DOHH2 (cell line): Measurements from ENCODE around the gene CHST13.

Source experiments
- H3F3A ChIP-seq: fragments of 200-600 bp; sonication (generic), shearing (Covaris generic); 2 replicates; pipeline ENCODE4 v1.6.0; 2016; ENCODE audit warnings: antibody characterized with exemption, mild to moderate bottlenecking; ENCODE audit not compliant: control insufficient read depth, insufficient read depth
- H3K27ac ChIP-seq: fragments of 200-600 bp; sonication (generic); 2 replicates; pipeline ENCODE4 v1.5.1; 2014; ENCODE audit warnings: low read depth, mild to moderate bottlenecking, low read length, moderate library complexity
- H3K27me3 ChIP-seq: fragments of 200-600 bp; sonication (generic); 2 replicates; pipeline ENCODE4 v1.6.1; 2014; ENCODE audit warnings: mild to moderate bottlenecking, low read length, mixed read lengths; ENCODE audit not compliant: control insufficient read depth
- H3K36me3 ChIP-seq: fragments of 200-600 bp; sonication (generic); 2 replicates; pipeline ENCODE4 v1.6.1; 2014; ENCODE audit warnings: mild to moderate bottlenecking, low read length, moderate library complexity, mixed read lengths; ENCODE audit not compliant: control insufficient read depth
- H3K4me1 ChIP-seq: fragments of 200-600 bp; sonication (generic); 2 replicates; pipeline ENCODE4 v1.6.1; 2014; ENCODE audit warnings: mild to moderate bottlenecking, low read length, mixed read lengths; ENCODE audit not compliant: control insufficient read depth
- H3K4me2 ChIP-seq: fragments of 200-600 bp; sonication (generic); 2 replicates; pipeline ENCODE4 v1.6.0; 2014; ENCODE audit warnings: mild to moderate bottlenecking, low read length, moderate library complexity
- H3K4me3 ChIP-seq: fragments of 200-600 bp; sonication (generic); 2 replicates; pipeline ENCODE4 v1.5.1; 2014; ENCODE audit warnings: mild to moderate bottlenecking, low read length, mixed read lengths
- H3K79me2 ChIP-seq: fragments of 200-600 bp; sonication (generic); 2 replicates; pipeline ENCODE4 v1.6.1; 2014; ENCODE audit warnings: mild to moderate bottlenecking, low read length, mixed read lengths; ENCODE audit not compliant: control insufficient read depth
- H3K9me2 ChIP-seq: fragments of 200-600 bp; sonication (generic); replicated peaks from 2 replicates; pipeline ENCODE4 v1.6.1; 2014; ENCODE audit warnings: mild to moderate bottlenecking, low read length, mixed read lengths; ENCODE audit not compliant: control insufficient read depth
- H3K9me3 ChIP-seq: fragments of 200-600 bp; sonication (generic); 2 replicates; pipeline ENCODE4 v1.6.1; 2014; ENCODE audit warnings: antibody characterized with exemption, low read length, mixed read lengths; ENCODE audit not compliant: control insufficient read depth, insufficient read depth
- H4K20me1 ChIP-seq: fragments of 200-600 bp; sonication (generic); 2 replicates; pipeline ENCODE4 v1.6.0; 2014; ENCODE audit warnings: low read depth, mild to moderate bottlenecking, antibody characterized with exemption, low read length, moderate library complexity; ENCODE audit not compliant: control insufficient read depth, insufficient read depth
- CTCF ChIP-seq: fragments of 200-600 bp; sonication (generic); IDR thresholded peaks from one replicate; pipeline ENCODE4 v1.5.1; 2014; ENCODE audit warnings: antibody characterized with exemption, mild to moderate bottlenecking, low read depth, low read length; ENCODE audit not compliant: poor library complexity, severe bottlenecking
- EZH2phosphoT487 ChIP-seq: fragments of 200-600 bp; sonication (generic); IDR thresholded peaks from 2 replicates; pipeline ENCODE4 v1.6.1; 2017; ENCODE audit warnings: borderline replicate concordance, mild to moderate bottlenecking, antibody characterized with exemption, low read length, moderate library complexity, mixed read lengths

CHST13 gene

GRCh38 chr3:126514161-126514560, 9.8 kb upstream of the CHST13 start:
- H3K27ac ChIP-seq, result no peak overlapping the region
- no peak overlapping the region for H3K4me2 ChIP-seq
- H3K4me1 ChIP-seq, result no peaks in the 10 kb centered on the region
- H3F3A ChIP-seq, result no peaks in the 10 kb centered on the region
- no peaks in the 10 kb centered on the region for H3K9me2 ChIP-seq
- no peaks in the 10 kb centered on the region for H3K9me3 ChIP-seq
- H3K36me3 ChIP-seq, result no peaks in the 10 kb centered on the region
- no peaks in the 10 kb centered on the region for H3K27me3 ChIP-seq
- H4K20me1 ChIP-seq, result no peaks in the 10 kb centered on the region
- TF ChIP-seq CTCF, result no peak
- no peak for TF ChIP-seq EZH2phosphoT487
- H3K4me3 ChIP-seq, result no peak overlapping the region
- no peaks in the 10 kb centered on the region for H3K79me2 ChIP-seq

GRCh38 chr3:126515066-126515706, 8.8 kb upstream of the CHST13 start:
- no peak for TF ChIP-seq EZH2phosphoT487
- TF ChIP-seq CTCF, result no peak
- H3K9me2 ChIP-seq, result no peaks in the 10 kb centered on the region
- no peaks in the 10 kb centered on the region for H3F3A ChIP-seq
- H4K20me1 ChIP-seq, result no peaks in the 10 kb centered on the region
- no peak overlapping the region for H3K4me3 ChIP-seq
- no peak overlapping the region for H3K27ac ChIP-seq
- H3K36me3 ChIP-seq, result no peaks in the 10 kb centered on the region
- H3K9me3 ChIP-seq, result no peaks in the 10 kb centered on the region
- no peak overlapping the region for H3K4me2 ChIP-seq
- no peaks in the 10 kb centered on the region for H3K27me3 ChIP-seq
- no peaks in the 10 kb centered on the region for H3K79me2 ChIP-seq
- no peaks in the 10 kb centered on the region for H3K4me1 ChIP-seq

GRCh38 chr3:126516152-126516935, 7.6 kb upstream of the CHST13 start:
- Histone ChIP-seq H3K4me3 (no peak overlapping the region), H3K27me3 (no peaks in the 10 kb centered on the region), H3K36me3 (no peaks in the 10 kb centered on the region), H3K9me2 (no peaks in the 10 kb centered on the region), H3K4me2 (no peak overlapping the region), H4K20me1 (no peaks in the 10 kb centered on the region), H3K4me1 (no peaks in the 10 kb centered on the region), H3F3A (no peaks in the 10 kb centered on the region), H3K27ac (no peak overlapping the region), H3K79me2 (no peaks in the 10 kb centered on the region), H3K9me3 (no peaks in the 10 kb centered on the region)
- TF ChIP-seq CTCF (no peak), EZH2phosphoT487 (no peak)
